HepG2 (cell line): ENCODE data around the gene TCF12. TPM values are rescaled to one million over a fixed set of nuclear protein-coding genes. Genes with fewer than 3 reads are reported as not detected.

Source experiments
- EZH2 ChIP-seq: conservative IDR thresholded peaks from 2 replicates; pipeline ENCODE4 v1.6.1; 2012; ENCODE audit warnings: mild to moderate bottlenecking, low read depth, low read length, moderate library complexity
- FIP1L1 ChIP-seq: fragments of 200-400 bp; formaldehyde crosslinking; IDR thresholded peaks from 2 replicates; pipeline ENCODE4 v1.6.1; 2018; ENCODE audit warnings: low read depth, mild to moderate bottlenecking, low read length, moderate library complexity, borderline replicate concordance; ENCODE audit not compliant: insufficient read depth
- HOXA7 ChIP-seq: sonication (generic); formaldehyde crosslinking; IDR thresholded peaks from 2 replicates; pipeline ENCODE4 v1.8.1; 2022; ENCODE audit warnings: mild to moderate bottlenecking, missing genetic modification reagents, moderate library complexity
- JARID2 ChIP-seq: sonication (generic); formaldehyde crosslinking; IDR thresholded peaks from 2 replicates; pipeline ENCODE4 v1.8.1; 2023; ENCODE audit warnings: missing genetic modification reagents, inconsistent platforms; ENCODE audit not compliant: insufficient replicate concordance
- JUNB ChIP-seq: sonication (generic); formaldehyde crosslinking; IDR thresholded peaks from 2 replicates; pipeline ENCODE4 v1.8.0; 2022; ENCODE audit warnings: missing genetic modification reagents, mild to moderate bottlenecking, borderline replicate concordance
- KDM3A ChIP-seq: IDR thresholded peaks from 2 replicates; pipeline ENCODE4 v1.6.1; 2018; ENCODE audit warnings: low read depth, missing compliant biosample characterization
- MAF1 ChIP-seq: sonication (generic); formaldehyde crosslinking; IDR thresholded peaks from 2 replicates; pipeline ENCODE4 v1.5.0; 2020; ENCODE audit warnings: missing genetic modification reagents, borderline replicate concordance
- NFE2L1 ChIP-seq: sonication (generic); formaldehyde crosslinking; IDR thresholded peaks from 2 replicates; pipeline ENCODE4 v1.4.0; 2020; ENCODE audit warnings: missing genetic modification reagents, mild to moderate bottlenecking, borderline replicate concordance
- PBX2 ChIP-seq: IDR thresholded peaks from 2 replicates; pipeline ENCODE4 v1.6.1; 2016; ENCODE audit warnings: control low read depth
- POLR2AphosphoS5 ChIP-seq: IDR thresholded peaks from 2 replicates; pipeline ENCODE4 v1.6.1; 2012; ENCODE audit warnings: low read depth, low read length
- STAG1 ChIP-seq: sonication (generic); formaldehyde crosslinking; IDR thresholded peaks from 2 replicates; pipeline ENCODE4 v1.4.0; 2020; ENCODE audit warnings: missing genetic modification reagents
- TGIF2 ChIP-seq: IDR thresholded peaks from 2 replicates; pipeline ENCODE4 v1.6.1; 2016; ENCODE audit warnings: control low read depth, missing compliant biosample characterization
- ZNF20 ChIP-seq: sonication (generic); formaldehyde crosslinking; IDR thresholded peaks from 2 replicates; pipeline ENCODE4 v1.4.0; 2020; ENCODE audit warnings: mild to moderate bottlenecking, moderate library complexity, missing genetic modification reagents
- ZNF232 ChIP-seq: sonication (generic); formaldehyde crosslinking; IDR thresholded peaks from 2 replicates; pipeline ENCODE4 v1.4.0; 2020; ENCODE audit warnings: missing genetic modification reagents, borderline replicate concordance
- ZNF329 ChIP-seq: sonication (generic); formaldehyde crosslinking; IDR thresholded peaks from 2 replicates; pipeline ENCODE4 v1.9.0; 2021; ENCODE audit warnings: low read depth, mild to moderate bottlenecking, missing genetic modification reagents
- ZNF354B ChIP-seq: sonication (generic); formaldehyde crosslinking; IDR thresholded peaks from 2 replicates; pipeline ENCODE4 v1.8.0; 2022; ENCODE audit warnings: mild to moderate bottlenecking, missing genetic modification reagents
- ZNF574 ChIP-seq: sonication (generic); formaldehyde crosslinking; IDR thresholded peaks from 2 replicates; pipeline ENCODE4 v1.4.0; 2020; ENCODE audit warnings: missing genetic modification reagents
- ZNF609 ChIP-seq: sonication (generic); formaldehyde crosslinking; IDR thresholded peaks from 2 replicates; pipeline ENCODE4 v1.4.0; 2020; ENCODE audit warnings: mild to moderate bottlenecking, missing genetic modification reagents, borderline replicate concordance
- ZNF644 ChIP-seq: IDR thresholded peaks from 2 replicates; pipeline ENCODE4 v1.6.1; 2016; ENCODE audit warnings: low read depth
- ZNF737 ChIP-seq: sonication (generic); formaldehyde crosslinking; IDR thresholded peaks from 2 replicates; pipeline ENCODE4 v1.5.0; 2020; ENCODE audit warnings: missing genetic modification reagents, mild to moderate bottlenecking, borderline replicate concordance
- ZNF776 ChIP-seq: sonication (generic); formaldehyde crosslinking; IDR thresholded peaks from 2 replicates; pipeline ENCODE4 v1.4.0; 2020; ENCODE audit warnings: mild to moderate bottlenecking, missing genetic modification reagents
- polyA plus RNA-seq, 8 experiments: library from polyadenylated mRNA; depleted of rRNA in 3 of 8; stranded (reverse) in 7 of 8; unstranded in 1 of 8; fragments of >200 nt; fragmentation: Illumina TruSeq in 4 of 8; extraction: Trizol in 4 of 8; gene quantifications; 2 replicates each; pipeline versions ENCODE4 v1.2.1 to v1.2.3, GENCODE V29; 2011 to 2016; ENCODE audit warnings: low read depth in 4 of 8, missing spikeins in 1 of 8, mixed read lengths in 1 of 8; ENCODE audit not compliant: insufficient read depth in 1 of 8
- total RNA-seq, 5 experiments: library from RNA; depleted of rRNA; stranded (reverse); fragments of >200 nt; fragmentation: Illumina TruSeq; extraction: Trizol; gene quantifications; 2 replicates each; pipeline ENCODE4 v1.2.3, GENCODE V29; 2016; ENCODE audit warnings: low read depth in 1 of 5

TCF12 gene
- total and polyA plus RNA-seq, 2 of the 13 experiments (the other 11 are each of a cell fraction or from before 2014, with no cell fraction given) = 48.6 to 51.1 TPM

- no peak for TF ChIP-seq NFE2L1
- 0 out of 2 replicates have a peak, but pooled peaks have one; percentile 36 for TF ChIP-seq ZNF232
- TF ChIP-seq EZH2 = no peak
- peak; percentile 54 for TF ChIP-seq STAG1 (CRISPR knock-in tag)
- peak; percentile 77; the same call in 1 of the 2 replicates for TF ChIP-seq ZNF329 (CRISPR knock-in tag)
- TF ChIP-seq ZNF354B (CRISPR knock-in tag) = peak; percentile 62; the same call in 1 of the 2 replicates
- no peak for TF ChIP-seq PBX2 (CRISPR knock-in tag)
- peak; percentile 23; the same call in 1 of the 2 replicates for TF ChIP-seq ZNF609
- TF ChIP-seq ZNF644 = no peak
- TF ChIP-seq ZNF574 = peak; percentile 85
- TF ChIP-seq HOXA7 = no peak
- no peak; the same call in 1 of the 2 replicates for TF ChIP-seq MAF1 (CRISPR knock-in tag)
- TF ChIP-seq JARID2 (CRISPR knock-in tag) = no peak
- TF ChIP-seq JUNB (CRISPR knock-in tag) = no peak
- peak; percentile 89 for TF ChIP-seq TGIF2 (CRISPR knock-in tag)
- peak; percentile 25; the same call in 1 of the 2 replicates for TF ChIP-seq ZNF776
- TF ChIP-seq KDM3A = peak; percentile 95; the same call in 1 of the 2 replicates
- peak; percentile 57; the same call in 1 of the 2 replicates for TF ChIP-seq POLR2AphosphoS5
- no peak for TF ChIP-seq ZNF20 (CRISPR knock-in tag)
- no peak for TF ChIP-seq ZNF737
- TF ChIP-seq FIP1L1 = no peak
Measured at GRCh38 chr15:56918046-56918938, at the start of gene TCF12 (continued).
